Cardiac fibroblast (primary cell): ENCODE data around the gene TXNRD2.

Source experiments
- DNase-seq, 2 donors: peaks; one replicate each; pipeline versions ENCODE4 v3.0.0 to v3.0.0-alpha.2; 2010; ENCODE audit warnings: low read depth in 2 of 2
- H3K4me3 ChIP-seq, 2 donors: replicated peaks in 1 of 2; 1 replicate in 1 of 2; 2 replicates in 1 of 2; pipeline ENCODE4 v1.5.1; 2011; ENCODE audit warnings: low read depth in 2 of 2, low read length in 2 of 2, mild to moderate bottlenecking in 2 of 2, moderate library complexity in 1 of 2
- TF ChIP-seq, protein P1 (sequence below): IDR thresholded peaks from one replicate; pipeline ENCODE4 v1.5.1; 2011; ENCODE audit warnings: low read depth, mild to moderate bottlenecking, low read length, inconsistent platforms

Gene TXNRD2

DNA sequence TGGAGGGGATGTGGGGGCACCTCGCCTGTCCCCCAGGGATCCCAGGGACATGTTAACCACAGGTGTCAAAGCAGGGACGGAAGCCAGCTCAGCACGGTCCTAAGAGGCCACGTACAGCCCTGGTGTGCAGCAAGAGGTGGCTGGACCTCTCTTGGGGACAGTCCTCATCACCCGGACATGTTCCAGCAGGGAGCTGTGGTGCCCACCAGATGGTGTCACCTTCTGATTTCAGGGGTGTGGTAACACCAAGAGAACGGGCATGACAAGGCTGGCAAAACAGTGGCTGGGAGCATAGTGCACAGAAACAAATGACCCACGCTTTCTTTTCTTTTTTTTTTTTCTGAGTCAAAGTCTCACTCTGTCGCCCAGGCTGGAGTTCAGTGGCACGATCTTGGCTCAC is 25.6 kb downstream of the TXNRD2 start:
- H3K4me3 ChIP-seq = no peak overlapping the region
- DNase-seq = no peak
- TF ChIP-seq, protein P1, sequence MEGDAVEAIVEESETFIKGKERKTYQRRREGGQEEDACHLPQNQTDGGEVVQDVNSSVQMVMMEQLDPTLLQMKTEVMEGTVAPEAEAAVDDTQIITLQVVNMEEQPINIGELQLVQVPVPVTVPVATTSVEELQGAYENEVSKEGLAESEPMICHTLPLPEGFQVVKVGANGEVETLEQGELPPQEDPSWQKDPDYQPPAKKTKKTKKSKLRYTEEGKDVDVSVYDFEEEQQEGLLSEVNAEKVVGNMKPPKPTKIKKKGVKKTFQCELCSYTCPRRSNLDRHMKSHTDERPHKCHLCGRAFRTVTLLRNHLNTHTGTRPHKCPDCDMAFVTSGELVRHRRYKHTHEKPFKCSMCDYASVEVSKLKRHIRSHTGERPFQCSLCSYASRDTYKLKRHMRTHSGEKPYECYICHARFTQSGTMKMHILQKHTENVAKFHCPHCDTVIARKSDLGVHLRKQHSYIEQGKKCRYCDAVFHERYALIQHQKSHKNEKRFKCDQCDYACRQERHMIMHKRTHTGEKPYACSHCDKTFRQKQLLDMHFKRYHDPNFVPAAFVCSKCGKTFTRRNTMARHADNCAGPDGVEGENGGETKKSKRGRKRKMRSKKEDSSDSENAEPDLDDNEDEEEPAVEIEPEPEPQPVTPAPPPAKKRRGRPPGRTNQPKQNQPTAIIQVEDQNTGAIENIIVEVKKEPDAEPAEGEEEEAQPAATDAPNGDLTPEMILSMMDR = no peak

DNA sequence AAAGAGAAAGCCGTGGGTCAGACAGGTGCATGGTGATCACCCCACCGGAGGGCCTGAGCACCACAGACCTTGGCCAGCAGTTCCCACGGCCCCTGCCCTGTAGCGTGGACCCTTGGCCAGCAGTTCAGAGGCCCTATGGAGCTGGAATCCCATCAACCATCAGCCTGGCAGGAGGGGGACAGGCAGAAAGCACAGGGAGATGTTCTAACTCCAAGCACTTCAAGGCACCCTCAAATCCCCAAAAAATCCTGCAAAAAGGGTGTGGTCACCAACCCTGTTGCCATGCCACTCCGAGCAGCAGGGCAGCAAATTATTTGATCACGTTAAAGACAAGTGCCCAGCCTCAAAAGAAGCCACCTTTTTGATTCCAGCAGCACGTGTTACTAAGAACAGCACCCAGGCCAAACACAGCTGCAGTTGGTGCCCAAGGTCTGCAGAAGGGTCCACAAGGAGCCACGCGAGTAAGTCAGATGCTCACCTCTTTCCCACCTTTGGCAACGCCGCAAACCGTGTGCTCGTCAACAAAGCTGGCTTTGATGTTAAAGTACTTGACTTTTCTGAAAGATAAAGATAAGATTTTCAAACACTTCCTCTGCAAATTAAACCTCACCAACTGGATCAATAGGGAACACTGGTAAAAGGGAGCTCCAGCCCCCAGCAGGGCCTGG is 26.2 kb downstream of the TXNRD2 start:
- DNase-seq = no peak
- H3K4me3 ChIP-seq = no peak overlapping the region
- TF ChIP-seq, protein P1 = no peak

DNA sequence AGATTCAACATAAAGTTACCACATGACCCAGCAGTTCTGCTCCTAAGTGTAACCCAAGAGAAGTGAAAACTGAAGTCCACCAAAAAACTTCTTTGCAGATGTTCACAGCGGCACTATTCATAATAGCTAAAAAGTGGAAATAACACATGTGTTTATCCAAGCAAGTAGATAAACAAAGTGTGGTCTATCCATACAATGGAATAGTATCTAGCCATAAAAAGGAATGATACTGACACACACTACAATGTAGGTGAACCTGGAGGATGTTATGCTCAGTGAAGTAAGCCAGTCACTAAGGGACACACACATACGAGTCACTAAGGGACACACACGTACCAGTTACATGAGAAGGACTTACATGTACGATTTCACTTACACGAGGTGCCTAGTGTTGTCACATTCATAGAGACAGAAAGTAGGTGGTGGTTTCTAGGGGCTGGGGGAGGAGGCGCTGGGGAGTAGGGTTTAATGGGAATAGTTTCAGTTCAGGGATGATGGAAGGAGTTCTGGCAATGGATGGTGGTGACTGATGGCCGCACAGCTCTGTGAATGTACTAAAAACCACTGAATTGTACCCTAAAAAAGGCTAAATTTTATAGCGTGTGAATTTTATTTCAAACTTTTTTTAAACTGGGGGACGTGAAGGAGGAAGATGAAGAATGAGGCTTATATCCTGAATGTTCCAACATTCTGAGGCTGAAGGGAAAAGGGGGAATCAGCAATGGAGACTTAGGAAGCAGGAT is 27.2 kb downstream of the TXNRD2 start:
- TF ChIP-seq, protein P1 = no peak
- no peak overlapping the region for H3K4me3 ChIP-seq
- no peak for DNase-seq

DNA sequence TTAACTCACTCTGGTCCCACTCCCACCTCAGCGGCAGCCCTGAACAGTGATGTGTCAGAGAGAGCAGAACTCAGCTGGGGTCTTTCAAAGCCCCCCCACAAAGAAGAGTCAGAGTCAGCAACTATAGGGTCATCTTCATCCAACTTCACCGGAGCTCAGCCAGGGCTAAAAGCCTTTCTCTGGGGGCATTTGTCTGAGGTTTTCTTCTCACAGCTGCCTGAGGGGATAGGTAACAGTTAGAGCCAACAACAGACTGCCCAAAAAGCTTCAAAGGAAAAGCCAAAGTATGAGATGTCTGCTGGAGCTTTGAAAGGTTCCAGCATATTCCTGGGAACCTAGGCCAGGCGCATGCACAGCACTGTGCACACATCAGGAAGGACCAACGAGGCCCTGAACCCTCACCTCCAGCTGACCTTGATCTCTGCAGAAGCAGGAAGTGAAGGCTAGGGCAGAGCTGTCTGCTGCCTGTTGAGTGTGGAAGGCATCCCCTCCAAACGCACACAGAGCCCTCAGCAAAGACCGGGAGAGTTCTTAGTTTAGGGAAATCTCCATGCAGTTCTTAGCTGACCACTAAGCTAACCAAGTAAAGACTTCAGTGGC is 28.2 kb downstream of the TXNRD2 start:
- TF ChIP-seq, protein P1 = no peak
- no peak for DNase-seq
- no peak overlapping the region for H3K4me3 ChIP-seq

DNA sequence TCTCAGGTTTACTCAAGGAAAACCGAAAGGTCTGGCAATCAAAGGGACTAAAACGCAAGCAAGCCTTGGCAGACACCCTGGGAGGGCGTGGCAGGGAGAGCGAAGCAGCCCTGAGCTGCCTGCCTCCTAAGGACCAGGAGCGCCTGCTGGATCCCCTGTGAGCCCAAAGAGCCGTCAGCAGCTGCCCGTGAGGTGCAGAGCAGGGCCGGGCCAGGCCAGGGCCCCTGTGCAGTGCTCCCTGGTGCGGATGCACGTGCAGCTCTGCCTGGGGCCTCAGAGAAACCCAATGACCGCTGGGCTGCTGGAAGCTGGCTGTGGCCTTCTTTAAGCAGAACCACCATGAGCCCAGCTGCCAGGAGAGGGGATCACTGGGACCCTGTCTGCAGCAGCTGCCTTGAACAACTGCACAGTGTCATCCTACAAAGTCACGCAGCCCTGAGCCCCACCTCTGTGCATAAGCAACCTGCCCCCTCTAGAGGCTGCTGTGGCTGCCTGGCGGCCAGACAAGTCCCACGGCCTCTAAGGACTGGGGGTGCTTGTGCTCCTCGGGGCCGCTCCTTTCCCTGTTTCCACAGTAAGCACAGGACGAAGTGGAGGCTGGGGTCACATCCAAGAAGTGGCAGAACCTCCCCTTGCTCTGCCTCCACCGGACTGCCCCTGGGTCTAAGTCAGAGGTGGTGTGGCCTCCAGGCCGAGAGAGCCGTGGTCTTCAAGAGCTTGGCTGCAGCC is 29.2 kb downstream of the TXNRD2 start:
- TF ChIP-seq, protein P1 = peak; percentile 5
- no peak overlapping the region for H3K4me3 ChIP-seq
- no peak for DNase-seq

DNA sequence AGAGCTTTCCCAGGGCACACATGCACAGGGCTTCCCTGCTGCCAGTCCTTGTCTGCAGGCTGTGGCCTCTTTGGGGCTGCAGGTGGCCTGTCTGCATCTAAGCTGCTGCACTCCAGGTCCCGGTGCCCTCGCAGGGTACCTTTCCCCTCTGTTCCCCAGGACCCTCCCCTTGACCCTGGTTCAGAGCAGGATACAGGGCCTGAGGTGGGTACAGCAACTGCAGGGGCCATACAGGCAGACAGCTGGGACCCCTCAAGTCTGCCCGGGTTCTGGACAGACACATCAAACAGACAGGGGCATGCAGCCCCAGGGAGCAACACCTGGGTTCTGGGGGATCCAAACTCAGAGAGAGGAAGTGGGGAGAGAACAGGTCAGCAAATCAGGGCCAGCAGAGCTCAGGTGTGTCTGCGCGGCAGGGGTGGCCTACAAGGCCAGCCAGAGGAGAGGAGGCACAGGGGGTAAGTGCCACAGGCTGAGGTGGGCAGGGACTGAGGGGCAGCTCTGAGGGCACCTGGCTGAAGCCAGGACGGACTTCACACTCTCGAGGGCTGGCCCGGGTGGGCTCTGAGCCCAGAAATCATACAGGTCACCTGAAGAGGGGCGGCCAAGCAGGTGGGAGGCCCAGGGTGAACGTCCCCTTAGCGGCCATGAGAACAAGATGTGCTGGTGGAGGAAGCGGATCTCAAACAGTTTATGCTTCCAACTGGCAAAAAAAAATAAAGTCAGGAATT is 29.9 kb downstream of the TXNRD2 start:
- TF ChIP-seq, protein P1 = no peak
- no peak overlapping the region for H3K4me3 ChIP-seq
- DNase-seq = no peak
